Osteocyte (in vitro differentiated cells): ENCODE data around the gene WDR43. TPM values are rescaled to one million over a fixed set of nuclear protein-coding genes. Genes with fewer than 3 reads are reported as not detected.

Experiments used
- DNase-seq: peaks from one replicate; pipeline ENCODE4 v3.0.0; 2021; ENCODE audit warnings: mixed read lengths; ENCODE audit not compliant: unreplicated experiment; ENCODE audit errors: extremely low spot score
- H3K27ac Mint-ChIP-seq: one replicate; pipeline ENCODE4 v1.8.0; 2021; ENCODE audit warnings: mild to moderate bottlenecking, mixed read lengths; ENCODE audit not compliant: unreplicated experiment
- H3K27me3 Mint-ChIP-seq: one replicate; pipeline ENCODE4 v1.8.0; 2021; ENCODE audit warnings: mixed read lengths; ENCODE audit not compliant: unreplicated experiment
- H3K36me3 Mint-ChIP-seq: one replicate; pipeline ENCODE4 v1.8.0; 2021; ENCODE audit warnings: mixed read lengths; ENCODE audit not compliant: unreplicated experiment
- H3K4me1 Mint-ChIP-seq: one replicate; pipeline ENCODE4 v1.8.0; 2021; ENCODE audit warnings: mixed read lengths; ENCODE audit not compliant: unreplicated experiment
- H3K4me3 Mint-ChIP-seq: one replicate; pipeline ENCODE4 v1.8.0; 2021; ENCODE audit warnings: mild to moderate bottlenecking, moderate library complexity, mixed read lengths; ENCODE audit not compliant: unreplicated experiment
- H3K9me3 Mint-ChIP-seq: one replicate; pipeline ENCODE4 v1.8.0; 2021; ENCODE audit warnings: mixed read lengths; ENCODE audit not compliant: unreplicated experiment
- CTCF ChIP-seq: fragments of 200-600 bp; sonication (generic); IDR thresholded peaks from 2 replicates; pipeline ENCODE4 v1.5.0; 2021; ENCODE audit warnings: antibody characterized with exemption, mild to moderate bottlenecking, moderate library complexity
- total RNA-seq: library from RNA; stranded (reverse); gene quantifications from 2 replicates; pipeline ENCODE4 v1.2.1, GENCODE V29; 2021

WDR43 gene
- total RNA-seq, 1 donor from 2014 or later = 39.8 TPM

GRCh38 chr2:28941008-28941407 lies 46.5 kb downstream of the WDR43 start:
- H3K27ac Mint-ChIP-seq = no peak overlapping the region
- H3K27me3 Mint-ChIP-seq = no peaks in the 10 kb centered on the region
- no peak for DNase-seq
- no peak for TF ChIP-seq CTCF
- H3K36me3 Mint-ChIP-seq = peaks cover 59% of the 10 kb centered on the region
- H3K4me1 Mint-ChIP-seq = no peaks in the 10 kb centered on the region
- no peaks in the 10 kb centered on the region for H3K9me3 Mint-ChIP-seq
- H3K4me3 Mint-ChIP-seq = no peak overlapping the region

- DNase-seq = no peak
- Mint-ChIP-seq H3K9me3 (no peaks in the 10 kb centered on the region), H3K27ac (no peak overlapping the region), H3K4me1 (no peaks in the 10 kb centered on the region), H3K27me3 (no peaks in the 10 kb centered on the region), H3K4me3 (no peak overlapping the region), H3K36me3 (peaks cover 55% of the 10 kb centered on the region)
- no peak for TF ChIP-seq CTCF
Observed at GRCh38 chr2:28944535-28945248, 50.2 kb downstream of the WDR43 start.

- Mint-ChIP-seq H3K27ac (no peak overlapping the region), H3K4me3 (no peak overlapping the region), H3K27me3 (no peaks in the 10 kb centered on the region), H3K36me3 (peaks cover 37% of the 10 kb centered on the region), H3K4me1 (no peaks in the 10 kb centered on the region), H3K9me3 (no peaks in the 10 kb centered on the region)
- TF ChIP-seq CTCF = no peak
- DNase-seq = no peak
Observed at GRCh38 chr2:28948160-28948559, 53.7 kb downstream of the WDR43 start.

GRCh38 chr2:28949190-28949589 lies 54.7 kb downstream of the WDR43 start:
- no peak overlapping the region for H3K27ac Mint-ChIP-seq

More at GRCh38 chr2:28949190-28949589, 54.7 kb downstream of the WDR43 start:
- no peak for TF ChIP-seq CTCF
- Mint-ChIP-seq H3K4me3 (no peak overlapping the region), H3K9me3 (no peaks in the 10 kb centered on the region), H3K36me3 (peaks cover 28% of the 10 kb centered on the region), H3K4me1 (no peaks in the 10 kb centered on the region), H3K27me3 (no peaks in the 10 kb centered on the region)
- no peak for DNase-seq
